Right lobe of liver (tissue), 4 donors: Measurements from ENCODE around the gene LITAFD.

Experiments used
- CTCF ChIP-seq, 4 donors: fragments of 200-600 bp in 3 of 4; fragments of 450-650 bp in 1 of 4; IDR thresholded peaks; one replicate each; pipeline versions ENCODE4 v1.5.1 to v1.8.0; 2016 to 2022; ENCODE audit warnings: antibody characterized with exemption in 4 of 4, mild to moderate bottlenecking in 2 of 4
- POLR2A ChIP-seq: fragments of 450-650 bp; IDR thresholded peaks from one replicate; pipeline ENCODE4 v1.6.1; 2017; ENCODE audit warnings: antibody characterized with exemption, mild to moderate bottlenecking
- donor health status: DM: no; HTN: no; CAD: no.
- donor health status: DM: no; HTN: no; CAD: no.
- donor health status: DM: no; HTN: yes; CAD: no.

DNA sequence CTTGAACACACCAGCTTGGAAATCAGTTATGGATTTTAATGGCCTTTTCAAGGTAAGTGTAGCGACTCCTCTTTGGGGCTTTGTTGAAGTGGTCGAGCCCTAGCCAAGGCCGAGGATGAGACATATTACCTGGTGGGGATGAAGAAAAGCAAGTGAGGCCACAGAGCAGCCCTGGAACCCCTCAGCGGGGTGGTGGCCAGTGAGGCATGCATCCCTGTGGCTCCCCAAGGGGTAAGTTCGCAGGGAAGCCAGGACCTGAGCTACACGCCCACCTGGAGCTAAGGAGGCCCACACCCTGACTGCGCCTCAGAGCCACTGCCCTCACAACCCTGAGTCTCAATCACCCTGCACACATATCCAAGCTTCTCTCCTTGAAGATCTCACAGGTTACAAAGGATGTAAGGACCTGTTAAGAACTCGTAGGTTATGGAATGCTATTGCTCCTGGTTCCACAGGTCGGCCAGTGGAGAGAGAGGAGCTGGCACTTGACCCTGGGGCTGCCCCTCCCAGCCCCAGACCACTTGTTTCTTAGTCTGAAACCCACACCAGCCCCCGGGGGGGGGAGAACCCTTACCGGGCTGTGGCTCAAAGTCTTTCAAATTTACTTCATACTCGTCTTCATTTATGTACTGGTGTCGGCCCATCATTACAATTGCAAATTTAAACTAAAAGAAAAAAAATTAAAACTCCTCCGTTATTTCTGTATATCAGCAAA, 12.0 kb downstream of the LITAFD start:
- TF ChIP-seq POLR2A (no peak), CTCF (IDR thresholded peaks at IDR 0.05) (no peak)
